SK-N-SH treated with all-trans-retinoic acid at 6 μM for 48 hours (cell line): ENCODE measurements around the gene CYP46A1.

Experiments used
- ATAC-seq: fragments of 200-7000 bp; cut with Tn5 transposase; 3 replicates; pipeline ENCODE4 v1.9.1; 2020; ENCODE audit warnings: mild to moderate bottlenecking, moderate library complexity
- ARNTL ChIP-seq: fragments of 450-650 bp; formaldehyde crosslinking; IDR thresholded peaks from 2 replicates; pipeline ENCODE4 v1.5.0; 2020; ENCODE audit warnings: low read depth, mild to moderate bottlenecking, moderate library complexity, borderline replicate concordance
- CREB5 ChIP-seq: fragments of 250-450 bp; sonication (Bioruptor Pico); IDR thresholded peaks from 2 replicates; pipeline ENCODE4 v1.5.1; 2020; ENCODE audit warnings: low read depth, mild to moderate bottlenecking, moderate library complexity
- CSDC2 ChIP-seq: fragments of 250-450 bp; sonication (Bioruptor Pico); IDR thresholded peaks from 2 replicates; pipeline ENCODE4 v1.5.0; 2020; ENCODE audit warnings: mild to moderate bottlenecking, moderate library complexity
- CSRNP3 ChIP-seq: fragments of 250-450 bp; sonication (Bioruptor Pico); IDR thresholded peaks from 2 replicates; pipeline ENCODE4 v1.5.1; 2021; ENCODE audit warnings: mild to moderate bottlenecking, moderate library complexity
- ESRRG ChIP-seq: fragments of 250-450 bp; sonication (Bioruptor Pico); IDR thresholded peaks from 2 replicates; pipeline ENCODE4 v1.6.1; 2021; ENCODE audit warnings: mild to moderate bottlenecking
- GLIS3 ChIP-seq: fragments of 250-450 bp; sonication (Bioruptor Pico); IDR thresholded peaks from 2 replicates; pipeline ENCODE4 v1.5.0; 2020; ENCODE audit warnings: mild to moderate bottlenecking, moderate library complexity
- ISL1 ChIP-seq: fragments of 250-450 bp; sonication (Bioruptor Pico); IDR thresholded peaks from 2 replicates; pipeline ENCODE4 v2.1.2; 2022; ENCODE audit warnings: mild to moderate bottlenecking, moderate library complexity
- OSR1 ChIP-seq: fragments of 250-450 bp; sonication (Bioruptor Pico); IDR thresholded peaks from 2 replicates; pipeline ENCODE4 v1.8.0; 2022; ENCODE audit warnings: moderate library complexity, mild to moderate bottlenecking, inconsistent platforms
- POU6F1 ChIP-seq: fragments of 250-450 bp; sonication (Bioruptor Pico); IDR thresholded peaks from 2 replicates; pipeline ENCODE4 v1.8.0; 2021; ENCODE audit warnings: low read depth, mild to moderate bottlenecking, moderate library complexity, borderline replicate concordance
- RARB ChIP-seq: fragments of 250-450 bp; sonication (Bioruptor Pico); IDR thresholded peaks from 2 replicates; pipeline ENCODE4 v1.8.0; 2021; ENCODE audit warnings: mild to moderate bottlenecking, moderate library complexity
- TCF4 ChIP-seq: fragments of 250-450 bp; sonication (Bioruptor Pico); IDR thresholded peaks from 2 replicates; pipeline ENCODE4 v1.8.0; 2021; ENCODE audit warnings: mild to moderate bottlenecking, moderate library complexity, borderline replicate concordance
- TOX ChIP-seq: fragments of 250-450 bp; sonication (Bioruptor Pico); IDR thresholded peaks from 2 replicates; pipeline ENCODE4 v1.8.0; 2021; ENCODE audit warnings: mild to moderate bottlenecking, moderate library complexity, borderline replicate concordance
- ZC3H10 ChIP-seq: fragments of 250-450 bp; sonication (Bioruptor Pico); IDR thresholded peaks from 2 replicates; pipeline ENCODE4 v1.5.1; 2021; ENCODE audit warnings: mild to moderate bottlenecking, moderate library complexity
- ZFP3 ChIP-seq: fragments of 250-450 bp; sonication (Bioruptor Pico); IDR thresholded peaks from 2 replicates; pipeline ENCODE4 v1.5.0; 2020; ENCODE audit warnings: mild to moderate bottlenecking, moderate library complexity
- ZFP30 ChIP-seq: fragments of 450-650 bp; formaldehyde crosslinking; IDR thresholded peaks from 2 replicates; pipeline ENCODE4 v1.5.0; 2022; ENCODE audit warnings: mild to moderate bottlenecking, moderate library complexity
- ZNF565 ChIP-seq: fragments of 450-650 bp; formaldehyde crosslinking; conservative IDR thresholded peaks from 2 replicates; pipeline ENCODE4 v1.5.0; 2020; ENCODE audit warnings: low read depth, mild to moderate bottlenecking, moderate library complexity
- ZNF70 ChIP-seq: fragments of 450-650 bp; formaldehyde crosslinking; IDR thresholded peaks from 2 replicates; pipeline ENCODE4 v1.5.0; 2020; ENCODE audit warnings: mild to moderate bottlenecking, moderate library complexity
- ZNF8 ChIP-seq: fragments of 450-650 bp; formaldehyde crosslinking; IDR thresholded peaks from 2 replicates; pipeline ENCODE4 v1.5.0; 2020; ENCODE audit warnings: mild to moderate bottlenecking, moderate library complexity
- TF ChIP-seq, protein P1 (sequence below): fragments of 250-450 bp; sonication (Bioruptor Pico); IDR thresholded peaks from 2 replicates; pipeline ENCODE4 v1.5.0; 2020; ENCODE audit warnings: mild to moderate bottlenecking, moderate library complexity
- TF ChIP-seq, protein P2 (sequence below): fragments of 250-450 bp; sonication (Bioruptor Pico); IDR thresholded peaks from 2 replicates; pipeline ENCODE4 v1.8.0; 2020; ENCODE audit warnings: mild to moderate bottlenecking, moderate library complexity, borderline replicate concordance

CYP46A1 gene

DNA sequence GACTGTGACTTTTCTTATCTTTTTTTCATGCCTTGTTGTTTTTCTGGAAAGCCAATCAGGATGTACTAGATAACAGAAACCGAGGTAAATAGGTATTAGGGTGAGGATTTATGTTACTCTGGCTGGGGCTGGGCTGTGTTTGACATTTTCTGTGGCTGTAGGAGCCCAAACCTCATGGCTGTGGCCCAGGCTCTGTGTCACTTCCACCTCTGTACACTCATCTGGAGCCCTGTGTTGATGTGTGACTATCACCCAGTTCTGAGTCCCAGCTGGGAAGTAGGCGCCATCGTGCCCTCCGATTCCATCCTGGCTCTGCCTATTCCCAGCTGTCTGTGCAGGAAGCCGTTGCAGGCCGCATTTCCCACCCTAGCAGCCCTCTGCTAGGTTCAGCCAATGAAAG, 40.8 kb upstream of the CYP46A1 start (continued):
- TF ChIP-seq RARB (CRISPR knock-in tag) (no peak), ZC3H10 (CRISPR knock-in tag) (no peak), OSR1 (CRISPR knock-in tag) (no peak), ESRRG (CRISPR knock-in tag) (no peak)
- TF ChIP-seq, protein P1, sequence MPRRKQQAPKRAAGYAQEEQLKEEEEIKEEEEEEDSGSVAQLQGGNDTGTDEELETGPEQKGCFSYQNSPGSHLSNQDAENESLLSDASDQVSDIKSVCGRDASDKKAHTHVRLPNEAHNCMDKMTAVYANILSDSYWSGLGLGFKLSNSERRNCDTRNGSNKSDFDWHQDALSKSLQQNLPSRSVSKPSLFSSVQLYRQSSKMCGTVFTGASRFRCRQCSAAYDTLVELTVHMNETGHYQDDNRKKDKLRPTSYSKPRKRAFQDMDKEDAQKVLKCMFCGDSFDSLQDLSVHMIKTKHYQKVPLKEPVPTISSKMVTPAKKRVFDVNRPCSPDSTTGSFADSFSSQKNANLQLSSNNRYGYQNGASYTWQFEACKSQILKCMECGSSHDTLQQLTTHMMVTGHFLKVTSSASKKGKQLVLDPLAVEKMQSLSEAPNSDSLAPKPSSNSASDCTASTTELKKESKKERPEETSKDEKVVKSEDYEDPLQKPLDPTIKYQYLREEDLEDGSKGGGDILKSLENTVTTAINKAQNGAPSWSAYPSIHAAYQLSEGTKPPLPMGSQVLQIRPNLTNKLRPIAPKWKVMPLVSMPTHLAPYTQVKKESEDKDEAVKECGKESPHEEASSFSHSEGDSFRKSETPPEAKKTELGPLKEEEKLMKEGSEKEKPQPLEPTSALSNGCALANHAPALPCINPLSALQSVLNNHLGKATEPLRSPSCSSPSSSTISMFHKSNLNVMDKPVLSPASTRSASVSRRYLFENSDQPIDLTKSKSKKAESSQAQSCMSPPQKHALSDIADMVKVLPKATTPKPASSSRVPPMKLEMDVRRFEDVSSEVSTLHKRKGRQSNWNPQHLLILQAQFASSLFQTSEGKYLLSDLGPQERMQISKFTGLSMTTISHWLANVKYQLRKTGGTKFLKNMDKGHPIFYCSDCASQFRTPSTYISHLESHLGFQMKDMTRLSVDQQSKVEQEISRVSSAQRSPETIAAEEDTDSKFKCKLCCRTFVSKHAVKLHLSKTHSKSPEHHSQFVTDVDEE, result no peak

GRCh38 chr14:99644035-99644587, 40.0 kb upstream of the CYP46A1 start:
- TF ChIP-seq ZFP3 (CRISPR knock-in tag) (peak; percentile 83; the same call in 1 of the 2 replicates), CSDC2 (CRISPR knock-in tag) (no peak), ESRRG (CRISPR knock-in tag) (no peak)
- TF ChIP-seq, all 23 proteins: peak for 1
- no peak for ATAC-seq

- TF ChIP-seq TCF4 (CRISPR knock-in tag) (no peak), ARNTL (no peak), CSDC2 (CRISPR knock-in tag) (no peak), POU6F1 (CRISPR knock-in tag) (no peak), GLIS3 (CRISPR knock-in tag) (no peak)
- TF ChIP-seq, all 23 proteins: peak for 0
- ATAC-seq, result peak; percentile 21; the same call in 1 of the 3 replicates
Observed at GRCh38 chr14:99644723-99645544, 39.2 kb upstream of the CYP46A1 start, which contains the start of gene HHIPL1. TSS of gene HHIPL1 (plus strand) at chr14:99645129. CDS start at chr14:99645208, 79 bp downstream.

DNA sequence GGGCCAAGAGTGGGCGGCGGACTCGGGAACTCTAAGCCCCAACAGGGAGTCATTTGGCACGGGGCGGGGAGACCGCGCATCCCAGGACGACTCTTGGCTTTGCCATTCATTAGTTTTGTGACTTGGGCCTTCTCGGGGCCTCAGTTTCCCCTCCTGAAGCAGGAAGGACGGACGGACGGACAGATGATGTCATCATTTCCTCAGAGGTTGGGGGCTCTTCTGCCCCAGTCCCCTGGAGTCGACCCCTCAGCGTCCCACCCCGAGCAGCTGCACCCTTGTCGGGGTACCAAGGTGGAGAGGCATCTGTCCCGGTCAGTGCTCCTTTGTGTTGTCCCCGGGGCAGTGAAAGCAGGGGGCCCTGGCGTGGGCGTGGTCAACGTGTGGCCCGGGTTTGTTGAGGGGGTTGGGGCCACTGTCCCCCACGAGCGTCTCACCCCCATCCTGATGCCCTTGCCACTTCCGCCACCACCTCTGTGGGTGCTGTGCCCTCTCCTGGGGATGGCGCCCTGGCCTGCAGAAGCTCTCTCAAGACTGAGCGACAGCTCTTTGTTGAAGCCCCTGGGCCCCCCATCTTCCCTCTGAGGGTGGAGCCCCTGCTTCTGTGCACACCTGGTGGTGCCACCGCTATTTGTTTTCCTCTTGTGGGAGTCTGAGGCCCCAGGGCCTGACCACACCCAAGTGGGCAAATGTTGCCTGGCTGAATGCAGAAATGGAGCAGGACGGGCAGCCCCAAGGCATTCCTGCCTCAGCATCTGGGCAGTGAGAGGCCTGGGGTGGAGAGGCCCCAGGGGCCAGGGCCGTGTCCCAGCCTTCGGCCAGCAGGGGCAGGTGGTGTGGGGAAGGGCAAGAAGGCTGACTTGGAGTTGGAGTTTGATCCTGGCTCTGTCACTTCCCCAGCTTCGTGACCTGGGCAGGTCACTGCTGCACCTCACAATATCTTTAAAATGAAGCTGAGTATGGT, 38.3 kb upstream of the CYP46A1 start:
- TF ChIP-seq ARNTL (no peak), ISL1 (CRISPR knock-in tag) (no peak), ZFP30 (CRISPR knock-in tag) (no peak), TOX (CRISPR knock-in tag) (no peak), ZFP3 (CRISPR knock-in tag) (no peak), ZNF70 (CRISPR knock-in tag) (no peak), CSRNP3 (no peak), ZNF8 (CRISPR knock-in tag) (no peak), CREB5 (no peak), OSR1 (CRISPR knock-in tag) (no peak), GLIS3 (CRISPR knock-in tag) (no peak), TCF4 (CRISPR knock-in tag) (no peak), CSDC2 (CRISPR knock-in tag) (no peak), RARB (CRISPR knock-in tag) (no peak), ZNF565 (CRISPR knock-in tag) (no peak), ESRRG (CRISPR knock-in tag) (no peak)
- TF ChIP-seq, protein P1, result no peak
- TF ChIP-seq, protein P2, sequence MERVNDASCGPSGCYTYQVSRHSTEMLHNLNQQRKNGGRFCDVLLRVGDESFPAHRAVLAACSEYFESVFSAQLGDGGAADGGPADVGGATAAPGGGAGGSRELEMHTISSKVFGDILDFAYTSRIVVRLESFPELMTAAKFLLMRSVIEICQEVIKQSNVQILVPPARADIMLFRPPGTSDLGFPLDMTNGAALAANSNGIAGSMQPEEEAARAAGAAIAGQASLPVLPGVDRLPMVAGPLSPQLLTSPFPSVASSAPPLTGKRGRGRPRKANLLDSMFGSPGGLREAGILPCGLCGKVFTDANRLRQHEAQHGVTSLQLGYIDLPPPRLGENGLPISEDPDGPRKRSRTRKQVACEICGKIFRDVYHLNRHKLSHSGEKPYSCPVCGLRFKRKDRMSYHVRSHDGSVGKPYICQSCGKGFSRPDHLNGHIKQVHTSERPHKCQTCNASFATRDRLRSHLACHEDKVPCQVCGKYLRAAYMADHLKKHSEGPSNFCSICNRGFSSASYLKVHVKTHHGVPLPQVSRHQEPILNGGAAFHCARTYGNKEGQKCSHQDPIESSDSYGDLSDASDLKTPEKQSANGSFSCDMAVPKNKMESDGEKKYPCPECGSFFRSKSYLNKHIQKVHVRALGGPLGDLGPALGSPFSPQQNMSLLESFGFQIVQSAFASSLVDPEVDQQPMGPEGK (CRISPR knock-in tag), result no peak

More for the DNA sequence above, 38.3 kb upstream of the CYP46A1 start:
- ATAC-seq, result no peak
